Measurements from ENCODE around the gene HIF3A.
"Not testable (repeated sequence)": the region's sequence is repeated elsewhere in the genome, so short reads cannot be mapped to it uniquely, and the experiment has no call there.

HIF3A gene

GRCh38 chr19:46273931-46274330, 22.9 kb upstream of the HIF3A start:
- not testable (repeated sequence) for H3K4ac ChIP-seq (ENCODE audit: low read length); H3K9ac ChIP-seq (ENCODE audit: low read depth, low read length, poor library complexity); H3K4me3 ChIP-seq (ENCODE audit: low read length in 2 of 2); H3K14ac ChIP-seq (ENCODE audit: low read length); H3K27ac ChIP-seq (replicated peaks; ENCODE audit: low read length); H2BK12ac ChIP-seq (ENCODE audit: low read length); H3K4me1 ChIP-seq (ENCODE audit: control insufficient read depth in 2 of 2, insufficient read depth in 1 of 2, low read depth in 1 of 2, low read length in 2 of 2); DNase-seq (ENCODE audit: low spot score); H2AFZ ChIP-seq (ENCODE audit: low read length); H3K4me2 ChIP-seq (ENCODE audit: insufficient read depth, low read length, poor library complexity, severe bottlenecking); H3K18ac ChIP-seq (ENCODE audit: low read length); H4K91ac ChIP-seq (ENCODE audit: low read depth, low read length, poor library complexity); H3K23ac ChIP-seq (ENCODE audit: low read depth, low read length, poor library complexity); H2BK5ac ChIP-seq (ENCODE audit: low read length); H4K8ac ChIP-seq (ENCODE audit: low read depth, low read length); H3K79me1 ChIP-seq (ENCODE audit: low read depth, low read length); H2AK5ac ChIP-seq (ENCODE audit: low read depth, low read length); H2BK120ac ChIP-seq (ENCODE audit: low read depth, low read length); H3K9me3 ChIP-seq (replicated peaks in 1 of 2; ENCODE audit: control insufficient read depth in 2 of 2, insufficient read depth in 1 of 2, low read depth in 1 of 2, low read length in 2 of 2); H3K36me3 ChIP-seq (replicated peaks in 1 of 2; ENCODE audit: control insufficient read depth in 2 of 2, insufficient read depth in 2 of 2, low read length in 2 of 2); H2BK15ac ChIP-seq (ENCODE audit: low read length)
- peaks cover 0 to 32% (median 0%) of the 10 kb centered on the region in 3 experiments for H3K27me3 ChIP-seq (ENCODE audit: control insufficient read depth in 3 of 3, insufficient read depth in 3 of 3, low read depth in 1 of 3, low read length in 3 of 3)
- no CpG with 5 or more reads among the region's 6 CpGs for WGBS, 2 donors (ENCODE audit: extremely low coverage in 2 of 2, insufficient read length in 2 of 2, insufficient replicate concordance in 1 of 2)

GRCh38 chr19:46279177-46279576, 17.7 kb upstream of the HIF3A start:
- Histone ChIP-seq H4K8ac (ENCODE audit: low read depth, low read length) (no peak overlapping the region), H3K36me3 (replicated peaks in 1 of 2; ENCODE audit: control insufficient read depth in 2 of 2, insufficient read depth in 2 of 2, low read length in 2 of 2) (no peaks in the 10 kb centered on the region)

GRCh38 chr19:46283771-46284170, 13.1 kb upstream of the HIF3A start:
- H3K4me1 ChIP-seq (ENCODE audit: control insufficient read depth in 2 of 2, insufficient read depth in 1 of 2, low read depth in 1 of 2, low read length in 2 of 2) = peaks cover 0 to 2% of the 10 kb centered on the region in 2 donors
- no peak overlapping the region for H3K9ac ChIP-seq (ENCODE audit: low read depth, low read length, poor library complexity)
- peaks cover 0 to 4% (median 0%) of the 10 kb centered on the region in 3 experiments for H3K27me3 ChIP-seq (ENCODE audit: control insufficient read depth in 3 of 3, insufficient read depth in 3 of 3, low read depth in 1 of 3, low read length in 3 of 3)
- H3K4me2 ChIP-seq (ENCODE audit: insufficient read depth, low read length, poor library complexity, severe bottlenecking) = no peak overlapping the region
- DNase-seq (ENCODE audit: low spot score) = no peak
- no peak overlapping the region for H2AK5ac ChIP-seq (ENCODE audit: low read depth, low read length)
- H4K91ac ChIP-seq (ENCODE audit: low read depth, low read length, poor library complexity) = no peak overlapping the region
- no peak overlapping the region for H2BK15ac ChIP-seq (ENCODE audit: low read length)
- no peak overlapping the region for H3K14ac ChIP-seq (ENCODE audit: low read length)
- no peak overlapping the region for H2BK12ac ChIP-seq (ENCODE audit: low read length)
- peak overlapping the region; percentile 33 for H2AFZ ChIP-seq (ENCODE audit: low read length)
- peaks cover 2% of the 10 kb centered on the region for H3K79me1 ChIP-seq (ENCODE audit: low read depth, low read length)
- no peak overlapping the region for H3K4me3 ChIP-seq (ENCODE audit: low read length in 2 of 2)
- H3K23ac ChIP-seq (ENCODE audit: low read depth, low read length, poor library complexity) = no peak overlapping the region
- no peak overlapping the region for H3K27ac ChIP-seq (replicated peaks; ENCODE audit: low read length)
- no peak overlapping the region for H3K18ac ChIP-seq (ENCODE audit: low read length)
- H3K36me3 ChIP-seq (replicated peaks in 1 of 2; ENCODE audit: control insufficient read depth in 2 of 2, insufficient read depth in 2 of 2, low read length in 2 of 2) = no peaks in the 10 kb centered on the region
- no peak overlapping the region for H3K4ac ChIP-seq (ENCODE audit: low read length)
- H3K9me3 ChIP-seq (replicated peaks in 1 of 2; ENCODE audit: control insufficient read depth in 2 of 2, insufficient read depth in 1 of 2, low read depth in 1 of 2, low read length in 2 of 2) = no peaks in the 10 kb centered on the region
- no peak overlapping the region for H4K8ac ChIP-seq (ENCODE audit: low read depth, low read length)
- no peak overlapping the region for H2BK120ac ChIP-seq (ENCODE audit: low read depth, low read length)
- no CpG with 5 or more reads among the region's 4 CpGs for WGBS, 2 donors (ENCODE audit: extremely low coverage in 2 of 2, insufficient read length in 2 of 2, insufficient replicate concordance in 1 of 2)
- H2BK5ac ChIP-seq (ENCODE audit: low read length) = no peak overlapping the region

More at GRCh38 chr19:46279177-46279576, 17.7 kb upstream of the HIF3A start:
- Histone ChIP-seq H2BK120ac (ENCODE audit: low read depth, low read length) (no peak overlapping the region), H3K27me3 (ENCODE audit: control insufficient read depth in 3 of 3, insufficient read depth in 3 of 3, low read depth in 1 of 3, low read length in 3 of 3) (peaks cover 0 to 12% (median 0%) of the 10 kb centered on the region in 3 experiments), H3K4me1 (ENCODE audit: control insufficient read depth in 2 of 2, insufficient read depth in 1 of 2, low read depth in 1 of 2, low read length in 2 of 2) (peaks cover 0 to 2% of the 10 kb centered on the region in 2 donors), H3K9me3 (replicated peaks in 1 of 2; ENCODE audit: control insufficient read depth in 2 of 2, insufficient read depth in 1 of 2, low read depth in 1 of 2, low read length in 2 of 2) (no peaks in the 10 kb centered on the region), H2BK5ac (ENCODE audit: low read length) (no peak overlapping the region), H2BK12ac (ENCODE audit: low read length) (no peak overlapping the region), H3K4me2 (ENCODE audit: insufficient read depth, low read length, poor library complexity, severe bottlenecking) (no peak overlapping the region), H4K91ac (ENCODE audit: low read depth, low read length, poor library complexity) (no peak overlapping the region), H3K9ac (ENCODE audit: low read depth, low read length, poor library complexity) (no peak overlapping the region), H3K14ac (ENCODE audit: low read length) (no peak overlapping the region), H3K27ac (replicated peaks; ENCODE audit: low read length) (no peak overlapping the region), H3K23ac (ENCODE audit: low read depth, low read length, poor library complexity) (no peak overlapping the region), H3K4ac (ENCODE audit: low read length) (no peak overlapping the region), H3K79me1 (ENCODE audit: low read depth, low read length) (peaks cover 2% of the 10 kb centered on the region), H3K18ac (ENCODE audit: low read length) (no peak overlapping the region), H2AFZ (ENCODE audit: low read length) (no peak overlapping the region), H2BK15ac (ENCODE audit: low read length) (no peak overlapping the region), H3K4me3 (ENCODE audit: low read length in 2 of 2) (no peak overlapping the region), H2AK5ac (ENCODE audit: low read depth, low read length) (no peak overlapping the region)
- no CpG with 5 or more reads among the region's 7 CpGs for WGBS, 2 donors (ENCODE audit: extremely low coverage in 2 of 2, insufficient read length in 2 of 2, insufficient replicate concordance in 1 of 2)
- DNase-seq (ENCODE audit: low spot score) = no peak

GRCh38 chr19:46284635-46285034, 12.2 kb upstream of the HIF3A start:
- H3K4me1 ChIP-seq (ENCODE audit: control insufficient read depth in 2 of 2, insufficient read depth in 1 of 2, low read depth in 1 of 2, low read length in 2 of 2) = no peaks in the 10 kb centered on the region
- H4K91ac ChIP-seq (ENCODE audit: low read depth, low read length, poor library complexity) = no peak overlapping the region
- H3K18ac ChIP-seq (ENCODE audit: low read length) = no peak overlapping the region
- H2BK15ac ChIP-seq (ENCODE audit: low read length) = no peak overlapping the region
- DNase-seq (ENCODE audit: low spot score) = no peak
- no CpG with 5 or more reads among the region's 9 CpGs for WGBS, 2 donors (ENCODE audit: extremely low coverage in 2 of 2, insufficient read length in 2 of 2, insufficient replicate concordance in 1 of 2)
- peaks cover 2% of the 10 kb centered on the region for H3K79me1 ChIP-seq (ENCODE audit: low read depth, low read length)
- H3K27me3 ChIP-seq (ENCODE audit: control insufficient read depth in 3 of 3, insufficient read depth in 3 of 3, low read depth in 1 of 3, low read length in 3 of 3) = no peaks in the 10 kb centered on the region
- no peak overlapping the region for H3K4ac ChIP-seq (ENCODE audit: low read length)
- H2BK5ac ChIP-seq (ENCODE audit: low read length) = no peak overlapping the region
- H3K9ac ChIP-seq (ENCODE audit: low read depth, low read length, poor library complexity) = peak overlapping the region; percentile 53
- peak overlapping the region in 1 of 2 donors; percentile 69 for H3K4me3 ChIP-seq (ENCODE audit: low read length in 2 of 2)
- no peak overlapping the region for H3K14ac ChIP-seq (ENCODE audit: low read length)
- no peak overlapping the region for H2BK120ac ChIP-seq (ENCODE audit: low read depth, low read length)
- no peak overlapping the region for H3K4me2 ChIP-seq (ENCODE audit: insufficient read depth, low read length, poor library complexity, severe bottlenecking)
- no peak overlapping the region for H2AFZ ChIP-seq (ENCODE audit: low read length)
- H3K27ac ChIP-seq (replicated peaks; ENCODE audit: low read length) = no peak overlapping the region
- H4K8ac ChIP-seq (ENCODE audit: low read depth, low read length) = no peak overlapping the region
- no peaks in the 10 kb centered on the region for H3K36me3 ChIP-seq (replicated peaks in 1 of 2; ENCODE audit: control insufficient read depth in 2 of 2, insufficient read depth in 2 of 2, low read length in 2 of 2)
- H3K9me3 ChIP-seq (replicated peaks in 1 of 2; ENCODE audit: control insufficient read depth in 2 of 2, insufficient read depth in 1 of 2, low read depth in 1 of 2, low read length in 2 of 2) = no peaks in the 10 kb centered on the region
- no peak overlapping the region for H2BK12ac ChIP-seq (ENCODE audit: low read length)
- no peak overlapping the region for H2AK5ac ChIP-seq (ENCODE audit: low read depth, low read length)
- H3K23ac ChIP-seq (ENCODE audit: low read depth, low read length, poor library complexity) = no peak overlapping the region
